UCSD-AML1 (cell line): ENCODE results near the gene RNF113B.

Experiments used
- DNase-seq: peaks from one replicate; lab custom pipeline; 2025; ENCODE audit not compliant: unreplicated experiment; lab: John Stamatoyannopoulos, UW

The RNF113B gene

DNA sequence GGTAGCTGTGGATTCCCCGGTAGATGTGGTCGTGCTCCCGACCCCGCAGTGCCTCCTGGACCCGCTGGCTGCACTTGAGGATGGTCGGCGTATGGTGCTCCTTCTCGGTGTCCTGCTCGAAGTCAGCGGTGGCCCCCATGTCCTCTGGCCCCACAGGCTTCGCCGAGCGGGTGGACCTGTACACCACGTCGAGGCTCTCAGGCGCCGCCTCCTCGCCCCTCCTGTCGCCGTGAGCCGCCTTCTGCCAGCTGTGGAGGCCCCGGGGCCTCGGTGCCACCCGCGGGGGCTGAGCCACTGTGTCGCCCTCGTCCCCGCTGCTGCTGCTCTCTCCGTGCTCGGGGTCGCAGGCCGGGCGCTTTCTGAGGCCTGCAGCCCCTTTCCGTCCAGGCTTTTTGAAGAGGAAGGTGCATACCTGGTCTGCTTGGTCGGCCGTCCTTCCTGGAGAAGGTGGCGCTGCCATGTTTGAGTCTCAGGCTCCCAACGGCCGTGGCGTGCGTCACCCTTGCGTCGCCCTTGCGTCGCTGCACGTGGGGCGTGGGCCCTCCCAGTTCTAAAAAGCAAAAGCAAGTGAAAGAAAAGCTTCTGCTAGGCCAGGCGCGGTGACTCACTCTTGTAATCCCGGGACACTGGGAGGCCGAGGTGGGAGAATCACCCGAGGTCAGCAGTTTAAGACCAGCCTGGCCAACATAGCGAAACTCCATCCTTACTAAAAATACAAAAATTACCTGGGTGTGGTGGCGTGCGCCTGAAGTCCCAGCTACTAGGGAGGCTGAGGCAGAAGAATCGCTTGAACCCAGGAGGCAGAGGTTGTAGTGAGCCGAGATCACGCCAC lies at the start of gene RNF113B:
TSS of gene RNF113B (minus strand) at position 493 of the 832 bp plus-strand sequence. CDS start at position 460, 33 bp downstream.
- DNase-seq: no peak

DNA sequence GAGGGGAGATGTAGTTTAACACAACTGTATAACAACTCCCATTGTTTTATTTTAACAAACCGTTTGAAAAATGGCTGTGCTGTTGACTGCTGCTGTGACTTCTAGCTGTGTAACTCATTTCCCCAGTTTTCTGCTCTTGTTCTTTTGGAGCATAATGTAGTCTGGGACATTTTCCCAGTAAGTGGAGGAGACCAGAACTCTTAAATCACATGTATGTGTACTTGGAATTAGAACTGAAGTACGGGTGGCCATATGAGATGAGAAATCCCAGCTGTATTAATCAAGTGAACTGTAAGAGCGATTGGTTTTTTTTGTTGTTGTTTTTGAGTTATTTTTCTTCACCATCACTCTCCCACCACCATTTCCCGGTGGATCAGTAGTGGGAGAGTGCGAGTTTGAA lies 49.4 kb upstream of the RNF113B start:
- DNase-seq: no peak

DNA sequence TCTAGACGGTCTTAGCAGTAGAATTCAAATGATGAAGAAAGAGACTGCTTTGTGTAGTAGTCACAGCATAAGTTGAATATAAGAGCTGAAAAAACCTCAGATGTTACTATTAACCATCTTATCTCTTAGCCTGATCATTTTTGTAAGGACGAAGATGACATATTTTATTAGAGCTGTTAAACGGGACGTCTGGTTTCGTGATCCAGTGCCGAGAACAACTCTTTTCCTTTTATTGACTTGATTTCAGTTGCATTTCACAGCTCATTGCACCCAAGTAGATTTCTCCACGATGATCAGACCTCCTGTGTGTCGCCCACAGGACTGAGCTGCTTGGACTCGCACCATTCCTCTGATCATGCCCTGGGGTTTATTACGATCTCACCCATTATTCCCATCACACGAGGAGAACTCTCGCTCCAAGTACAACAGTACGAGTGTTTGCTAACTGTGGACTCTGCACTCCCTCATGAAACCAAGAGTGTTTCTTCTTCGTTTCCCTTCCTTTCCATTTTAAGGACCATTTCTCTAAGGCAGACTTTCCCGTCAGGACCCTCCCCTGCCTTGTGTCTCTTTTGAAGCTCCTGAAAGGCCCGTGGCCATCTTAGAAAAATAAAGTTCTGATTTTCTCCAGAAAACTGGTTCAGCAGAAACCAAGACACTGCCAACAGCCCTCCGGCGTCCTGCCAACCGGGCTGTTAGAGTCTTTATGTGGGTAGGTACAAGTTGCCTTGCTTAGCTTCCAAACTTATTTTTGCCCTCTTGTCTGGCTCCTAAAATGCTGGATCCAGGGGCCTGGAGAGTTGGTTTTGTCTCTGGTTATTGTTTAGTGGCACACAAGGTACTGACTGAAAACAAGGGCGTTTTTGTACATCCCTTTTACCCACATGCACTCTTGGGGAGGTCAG lies 48.2 kb upstream of the RNF113B start:
- no peak for DNase-seq

DNA sequence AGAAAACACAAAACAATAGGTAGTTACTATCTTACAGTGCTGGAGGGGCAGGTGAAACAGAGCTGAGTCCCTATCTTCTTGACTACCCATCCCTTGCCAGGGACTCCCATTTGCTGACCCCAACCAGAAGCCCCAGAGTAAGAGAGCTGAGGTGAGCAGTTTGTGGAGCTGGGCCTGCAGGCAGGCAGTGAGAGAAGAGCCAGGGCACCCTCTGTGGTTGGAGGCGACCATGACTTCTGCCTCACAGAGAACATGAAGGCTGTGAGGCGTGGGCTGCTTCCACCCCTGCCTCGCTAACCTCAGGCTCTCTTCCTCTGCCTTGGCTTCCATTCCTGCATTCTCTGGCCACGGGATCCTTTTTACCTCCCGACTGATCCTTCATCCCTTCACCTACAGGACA lies 47.5 kb upstream of the RNF113B start:
- DNase-seq: no peak

DNA sequence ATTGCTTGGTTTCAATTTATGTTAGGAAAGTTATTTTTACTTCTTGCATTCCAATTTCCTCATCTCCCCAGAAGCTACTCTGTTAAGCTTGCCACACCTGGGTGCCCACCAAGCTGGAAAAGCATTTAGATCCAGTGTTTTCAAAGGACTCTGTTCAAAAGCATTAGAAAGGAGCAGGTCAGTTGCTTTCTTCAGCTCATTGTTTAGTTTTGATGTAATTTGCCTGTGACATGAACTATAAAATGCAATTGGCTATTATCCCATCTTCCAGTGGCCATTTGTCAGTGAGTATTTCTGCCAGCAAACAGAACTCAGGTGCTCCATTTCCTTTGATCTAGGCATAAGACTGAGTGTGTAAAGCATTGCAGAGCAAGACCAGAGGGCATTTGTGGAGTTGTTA lies 46.7 kb upstream of the RNF113B start:
- no peak for DNase-seq

DNA sequence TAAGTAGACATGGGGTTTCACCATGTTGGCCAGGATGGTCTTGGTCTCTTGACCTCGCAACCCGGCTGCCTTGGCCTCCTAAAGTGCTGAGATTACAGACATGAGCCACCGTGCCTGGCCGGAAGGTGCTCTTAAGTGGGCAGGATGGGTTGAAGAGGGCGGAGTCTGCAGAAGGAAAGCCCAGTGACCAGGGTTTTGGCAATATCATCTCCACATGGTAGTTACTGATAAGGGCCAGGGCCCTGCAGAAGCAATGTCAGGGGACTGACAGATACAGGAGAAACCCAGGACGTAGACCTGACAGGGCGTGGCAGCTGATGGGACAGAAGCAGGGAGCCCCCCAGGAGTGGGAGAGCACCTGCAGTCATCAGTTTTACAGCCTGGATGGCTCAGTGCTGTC lies 45.7 kb upstream of the RNF113B start:
- no peak for DNase-seq

DNA sequence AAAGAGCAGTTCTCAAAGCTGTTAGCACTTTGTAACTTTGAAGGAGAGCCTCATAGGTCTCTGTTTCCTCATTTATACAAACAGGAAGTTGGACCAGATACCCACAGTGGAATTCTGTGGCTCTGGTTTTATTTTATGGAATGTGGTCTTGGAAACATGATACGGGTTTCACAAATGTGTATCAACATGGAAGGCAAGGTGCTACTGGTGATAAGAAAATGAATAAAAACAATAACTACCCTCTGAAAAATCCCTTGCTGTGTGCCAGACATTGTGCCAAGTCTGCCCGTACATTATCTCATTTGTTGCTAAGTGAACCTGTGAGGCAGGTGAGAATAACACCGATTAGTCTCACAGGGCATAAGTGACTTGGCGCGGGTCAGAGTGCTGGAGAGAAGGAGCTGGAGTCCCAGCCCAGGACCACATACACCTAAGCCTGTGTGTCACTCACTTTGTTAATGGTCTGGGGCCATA lies 45.0 kb upstream of the RNF113B start:
- DNase-seq: no peak

DNA sequence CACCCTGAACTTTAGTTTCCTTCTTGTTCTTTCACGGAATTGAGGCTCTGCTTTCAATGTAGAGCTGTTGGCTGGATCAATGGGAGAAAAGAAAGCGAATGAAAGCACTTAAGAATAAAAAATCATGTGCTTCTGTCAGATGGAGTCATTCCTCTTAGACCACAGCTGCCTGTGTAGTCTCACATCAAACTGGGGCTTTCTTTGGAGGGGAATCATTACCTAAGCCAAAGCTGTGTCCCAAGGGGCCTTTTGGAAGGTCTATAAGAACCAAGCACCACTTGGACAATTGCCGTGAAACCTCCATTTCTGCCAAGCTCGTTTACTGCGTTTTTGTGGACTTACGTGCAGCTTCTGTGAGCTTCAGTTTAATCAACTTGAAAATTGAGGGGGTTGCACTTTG lies 44.2 kb upstream of the RNF113B start:
- DNase-seq: no peak

DNA sequence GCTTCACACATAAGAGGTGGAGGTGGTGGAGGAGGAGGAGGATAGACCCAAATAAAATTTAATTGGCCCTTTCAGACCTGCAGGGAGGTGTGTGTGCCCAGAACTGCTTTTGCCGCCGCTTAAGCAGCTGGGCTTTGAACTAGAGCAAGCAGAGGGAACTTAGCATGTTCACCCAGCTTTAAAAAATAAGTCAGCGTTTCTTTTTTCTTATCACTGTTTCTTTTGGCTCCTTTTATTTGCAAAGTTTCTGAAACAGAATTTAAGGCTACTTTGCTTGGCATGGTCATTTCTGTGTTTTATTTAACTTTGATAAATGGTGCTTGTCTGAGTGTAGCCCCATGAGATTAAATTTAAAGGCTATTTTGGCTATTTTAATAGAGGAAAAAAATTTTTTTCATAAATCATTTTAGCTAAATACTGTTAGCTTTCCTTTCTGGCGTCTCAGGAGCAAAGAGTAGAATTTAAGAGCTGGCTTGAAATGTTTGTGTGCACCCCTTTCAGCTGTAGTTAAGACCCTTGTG lies 43.3 kb upstream of the RNF113B start:
- no peak for DNase-seq

DNA sequence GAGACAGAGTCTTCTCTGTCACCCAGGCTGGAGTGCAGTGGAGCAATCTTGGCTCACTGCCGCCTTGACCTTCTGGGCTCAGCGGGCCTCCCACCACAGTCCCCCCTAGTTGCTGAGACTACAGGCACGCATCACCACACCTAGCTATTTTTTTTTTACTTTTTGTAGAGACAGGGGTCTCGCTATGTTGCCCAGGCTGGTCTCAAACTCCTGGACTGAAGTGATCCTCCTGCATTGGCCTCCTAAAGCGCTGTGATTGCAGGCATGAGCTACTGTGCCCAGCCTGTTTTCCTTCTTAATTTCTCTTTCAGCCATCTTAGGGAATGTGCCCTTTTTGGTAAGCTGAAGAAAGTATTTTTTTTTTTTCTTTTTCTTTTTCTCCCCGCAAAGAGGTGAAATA lies 42.6 kb upstream of the RNF113B start:
- no peak for DNase-seq

DNA sequence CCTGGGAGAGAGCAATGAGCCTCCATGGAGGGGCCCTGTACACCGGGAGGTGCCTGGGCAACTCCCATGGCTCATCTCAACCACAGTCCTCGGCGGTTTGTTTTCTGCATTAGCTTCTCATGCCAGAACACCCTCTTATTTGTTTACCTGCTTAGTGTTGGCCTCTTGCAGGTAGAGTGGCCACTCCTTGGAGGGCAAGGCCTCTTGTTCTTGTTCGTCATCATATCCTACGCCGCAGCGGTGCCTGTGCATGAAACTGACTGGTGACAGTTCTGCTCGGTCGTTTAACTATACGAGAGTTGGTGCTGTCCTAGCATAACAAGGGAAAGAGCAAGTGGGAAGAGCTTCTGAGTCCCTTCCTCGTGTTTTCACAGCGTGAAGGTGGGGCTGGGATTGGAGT lies 40.5 kb upstream of the RNF113B start:
- DNase-seq: no peak

DNA sequence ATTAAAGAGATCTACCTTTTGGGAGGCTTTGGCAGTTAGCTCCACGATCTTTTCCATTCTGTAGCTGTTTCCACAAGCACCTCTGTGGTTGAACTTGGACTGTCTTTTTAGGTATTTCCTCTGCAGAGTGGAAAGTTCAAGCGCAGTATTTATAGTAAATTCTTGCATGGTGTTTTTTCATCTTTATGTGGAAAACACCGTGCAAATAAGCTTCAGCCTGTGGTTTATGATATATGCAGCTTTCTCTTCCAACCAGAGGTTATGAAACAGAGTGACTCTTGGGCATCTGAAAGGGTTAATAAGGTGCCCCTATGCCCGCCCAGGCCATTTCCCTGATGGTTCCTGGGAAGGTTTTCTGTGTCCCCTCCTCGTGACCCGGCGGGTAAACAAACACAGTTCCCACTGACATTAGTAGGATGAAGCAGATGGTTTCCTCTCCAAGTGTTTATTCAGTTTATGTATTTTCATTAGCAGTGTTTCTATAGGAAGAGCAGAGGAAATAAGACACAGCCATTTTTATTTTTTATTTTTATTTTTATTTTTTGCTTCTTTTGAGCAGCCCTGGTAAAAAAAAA lies 39.7 kb upstream of the RNF113B start:
- DNase-seq: no peak

DNA sequence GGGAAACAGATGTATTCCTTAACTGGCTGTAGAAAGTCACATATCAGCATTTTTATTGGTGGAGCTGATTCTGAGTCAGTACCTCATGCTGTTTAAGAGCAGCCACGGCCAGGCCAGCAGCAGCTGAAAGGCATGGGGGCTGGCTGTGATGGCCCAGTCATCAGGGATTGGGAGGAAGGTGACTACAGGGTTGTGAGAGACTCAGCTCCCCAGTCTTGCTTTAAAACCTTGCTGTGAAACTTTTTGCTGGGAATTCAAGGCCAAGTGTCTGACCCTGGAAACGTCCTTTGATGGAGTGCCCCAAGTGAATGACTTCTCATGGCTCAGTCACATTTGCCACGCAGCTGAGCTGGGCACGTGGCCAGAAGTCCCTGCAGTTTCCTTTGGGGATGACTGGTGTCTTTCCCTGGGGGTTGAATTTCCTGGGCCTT lies 39.1 kb upstream of the RNF113B start:
- no peak for DNase-seq

DNA sequence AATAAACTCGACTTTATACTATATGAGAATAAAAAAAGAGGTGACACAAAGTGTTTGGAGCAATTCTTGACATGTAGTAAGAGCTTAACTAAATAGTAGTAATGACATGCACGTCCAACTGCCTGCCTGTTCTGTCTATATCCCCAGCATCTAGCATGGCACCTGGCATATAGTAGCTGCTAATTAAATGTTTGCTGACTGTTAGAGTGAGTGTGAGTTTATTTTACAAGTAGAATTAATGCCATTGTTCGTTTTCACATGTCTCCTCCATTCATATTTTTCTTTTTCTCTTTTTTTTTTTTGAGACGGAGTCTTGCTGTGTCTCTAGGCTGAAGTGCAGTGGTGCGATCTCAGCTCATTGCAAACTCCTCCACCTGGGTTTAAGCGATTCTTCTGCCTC lies 38.4 kb upstream of the RNF113B start:
- DNase-seq: no peak

DNA sequence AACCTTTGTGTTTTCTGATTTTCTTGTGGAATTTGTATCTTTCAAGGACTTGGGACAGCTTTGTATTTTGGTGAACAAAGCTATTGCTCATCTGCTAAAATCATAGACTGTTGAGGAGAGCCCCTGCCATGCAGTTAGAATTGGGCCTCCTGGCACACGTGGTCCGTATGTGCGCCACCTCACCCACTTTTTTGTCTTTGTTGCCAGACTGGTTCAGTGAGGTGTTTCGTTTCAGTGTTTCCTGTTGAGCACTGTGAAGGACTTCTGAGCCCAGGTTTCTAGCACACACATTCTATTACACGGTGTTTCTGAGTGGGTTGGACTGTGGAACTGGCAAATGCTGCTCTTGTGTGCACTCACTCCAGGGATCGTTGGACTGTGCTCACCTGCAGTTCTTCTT lies 37.6 kb upstream of the RNF113B start:
- no peak for DNase-seq

DNA sequence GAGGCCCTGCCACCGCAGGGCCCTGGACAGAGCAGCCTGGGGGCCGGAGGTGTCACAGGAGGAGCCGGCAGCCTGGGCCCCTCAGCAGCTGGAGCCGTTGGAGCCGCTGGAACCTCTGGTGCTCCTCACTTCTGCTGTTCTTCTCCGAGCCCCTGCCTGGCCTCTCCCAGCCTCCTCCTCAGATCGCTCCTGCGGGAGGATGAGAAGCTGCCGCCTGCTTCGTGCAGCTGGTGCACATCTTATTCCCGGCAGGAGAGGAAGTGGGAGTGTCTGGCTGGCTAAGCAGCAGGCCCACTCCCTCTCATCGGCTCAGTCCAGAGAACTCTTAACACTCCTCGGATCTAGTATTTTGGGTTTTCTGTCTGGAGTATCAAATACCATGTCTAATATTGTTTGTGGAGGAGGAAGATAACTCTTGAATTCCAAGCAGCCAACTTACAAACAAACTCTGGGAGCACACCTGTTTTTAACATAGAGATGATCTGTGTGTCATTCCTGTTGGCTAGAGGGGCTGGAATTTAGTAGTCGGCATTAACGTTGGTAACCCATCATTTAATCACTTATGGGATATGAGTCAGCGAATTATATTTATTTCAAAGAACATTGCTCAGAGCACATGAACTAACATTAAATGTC lies 37.1 kb upstream of the RNF113B start:
- no peak for DNase-seq

DNA sequence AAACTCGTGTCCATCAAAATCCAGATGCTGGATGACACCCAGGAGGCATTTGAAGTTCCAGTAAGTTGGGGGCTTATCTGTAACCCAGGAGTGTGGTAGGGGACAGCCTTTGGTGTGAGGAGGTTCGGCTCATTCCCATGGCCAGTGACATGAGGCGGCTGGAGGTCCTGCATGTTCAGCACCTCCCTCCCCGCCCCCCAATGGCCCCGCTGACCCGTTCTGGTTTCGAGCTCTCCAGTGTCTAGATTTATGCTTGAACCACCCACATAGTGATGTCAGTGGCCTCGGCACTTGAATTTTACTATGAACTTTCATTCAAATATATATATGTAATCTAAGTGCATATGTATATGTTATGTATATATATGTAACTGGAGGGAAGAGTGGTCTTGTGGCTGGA lies 36.3 kb upstream of the RNF113B start:
- no peak for DNase-seq

DNA sequence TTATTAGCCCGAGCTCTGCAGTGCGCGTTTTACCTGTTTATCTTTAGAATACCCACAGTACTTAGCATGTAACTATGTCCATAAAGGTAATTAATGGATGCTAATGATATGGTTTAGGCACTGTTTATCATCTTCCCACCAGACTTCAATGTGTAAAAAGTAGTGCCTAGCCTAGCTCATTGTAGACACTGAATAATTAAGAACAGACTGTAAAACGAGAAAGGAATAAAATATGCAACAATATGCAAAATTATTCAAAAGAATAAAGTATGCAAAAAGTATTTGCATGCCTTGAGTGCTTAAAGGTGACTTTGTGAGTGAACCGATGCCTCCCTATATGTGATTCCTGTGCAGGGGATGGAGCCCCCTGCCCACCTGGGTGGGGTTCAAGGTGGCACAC lies 35.7 kb upstream of the RNF113B start:
- DNase-seq: no peak

DNA sequence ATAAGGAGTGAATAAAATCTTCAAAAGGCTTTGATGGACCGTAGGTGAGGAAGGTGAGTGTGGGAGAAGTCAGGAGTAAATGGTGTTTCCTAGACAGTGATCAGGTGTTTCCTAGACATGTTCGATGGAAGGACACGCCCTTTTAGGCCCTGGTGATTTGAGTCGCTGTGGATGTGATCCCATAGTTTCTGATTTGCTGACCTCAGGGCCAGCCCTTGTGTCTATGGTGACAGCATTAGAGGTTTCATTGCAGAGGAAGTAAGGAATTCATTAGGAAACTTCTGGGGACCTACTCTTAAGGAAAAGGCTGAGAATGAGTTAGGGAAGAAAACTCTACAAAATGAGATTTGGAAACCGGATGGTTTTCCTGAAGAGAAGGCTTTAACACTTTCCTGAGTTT lies 31.5 kb upstream of the RNF113B start:
- no peak for DNase-seq

DNA sequence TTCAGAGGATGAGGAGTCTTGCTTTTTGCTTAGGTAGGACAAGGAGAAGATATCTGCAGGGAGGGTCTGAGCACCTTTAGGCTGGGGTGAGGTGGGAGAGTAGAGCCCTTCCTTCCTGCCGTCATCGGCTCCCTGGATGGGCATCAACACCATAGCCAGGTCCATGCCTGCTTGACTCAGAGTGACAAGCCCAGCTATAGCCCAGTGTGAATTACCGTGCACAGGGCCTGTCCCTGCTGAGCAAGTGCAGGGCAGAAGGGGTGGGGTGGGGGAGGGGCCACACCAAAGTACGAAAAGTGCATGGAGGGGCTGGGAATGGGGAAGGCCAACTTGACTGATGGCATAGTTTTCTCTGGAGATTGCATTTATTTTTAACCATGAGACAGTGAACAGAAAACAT lies 30.3 kb upstream of the RNF113B start:
- DNase-seq: no peak

DNA sequence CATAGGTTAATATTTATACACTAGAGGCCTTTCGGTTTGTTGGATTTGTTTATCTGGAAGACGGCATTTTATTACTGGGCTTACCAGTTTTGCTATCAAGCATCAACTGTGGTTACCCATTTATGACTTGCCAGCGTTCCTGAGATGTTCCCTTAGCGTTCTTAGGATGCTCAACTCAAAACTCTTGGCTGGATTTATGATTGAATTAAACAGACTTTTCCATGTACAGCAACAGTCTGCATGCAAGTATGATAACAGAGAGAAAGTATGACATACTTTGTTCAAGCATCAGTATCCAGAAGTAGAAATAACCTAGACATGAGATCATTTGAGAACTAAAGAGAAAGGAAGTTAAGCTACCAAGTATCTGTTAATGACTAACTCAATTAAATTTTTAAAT lies 29.9 kb upstream of the RNF113B start:
- no peak for DNase-seq
